ENCODE measurements around the gene DUSP8. TPM values are rescaled to one million over a fixed set of nuclear protein-coding genes. Genes with fewer than 3 reads are reported as not detected.

DUSP8 gene
- total RNA-seq, 5 donors from 2014 or later (not counting 1 experiment from before 2014, with no cell fraction given), result 5.2 to 64.3 (median 8.7) TPM

DNA sequence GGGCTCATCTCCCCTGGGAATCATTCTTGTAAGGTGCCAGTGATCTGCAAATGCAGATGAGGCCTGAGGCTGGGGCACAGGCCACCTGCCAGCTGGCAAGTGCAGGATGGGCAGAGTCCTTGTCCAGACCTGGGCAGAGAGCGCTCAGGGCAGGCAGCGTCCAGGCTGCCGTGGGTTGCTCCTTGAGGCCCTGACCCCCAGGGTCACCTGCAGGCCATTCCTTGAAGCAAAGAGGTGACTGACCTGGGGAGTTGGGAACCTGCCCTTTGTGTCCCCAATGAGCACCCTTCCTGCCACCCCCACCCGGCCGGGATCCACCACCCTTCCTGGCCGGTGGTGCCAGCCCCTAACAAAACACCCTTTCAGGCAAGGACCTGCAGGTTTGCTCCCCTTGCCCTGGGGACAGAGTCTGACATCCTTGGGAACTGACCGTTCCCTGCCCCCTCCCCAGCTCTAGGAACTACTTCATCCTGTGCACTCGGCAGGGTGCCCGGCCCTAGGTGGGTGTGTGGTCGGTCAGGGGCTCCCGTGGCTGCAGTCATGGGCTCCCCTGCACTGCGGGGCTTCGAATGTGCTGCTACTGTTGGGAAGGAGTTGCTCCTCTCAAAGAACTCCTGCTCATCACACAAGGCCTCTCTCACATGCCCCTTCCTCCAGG lies 28.3 kb downstream of the DUSP8 start:
- H3K4me1 ChIP-seq (ENCODE audit: control insufficient read depth in 1 of 2, extremely low read depth in 1 of 2, insufficient read depth in 2 of 2, low read length in 2 of 2), result peaks cover 2 to 24% of the 10 kb centered on the region in 2 experiments
- no peak overlapping the region for H3K27ac Mint-ChIP-seq
- ATAC-seq (replicated peaks in 1 of 4) (no peak), DNase-seq (no peak)
- H3K9me3 Mint-ChIP-seq, result no peaks in the 10 kb centered on the region
- WGBS (ENCODE audit: insufficient coverage), result 93% methylated on average over 6 of the region's 13 CpGs
- H3K36me3 ChIP-seq (ENCODE audit: control insufficient read depth in 2 of 2, extremely low read depth in 1 of 2, insufficient read depth in 1 of 2, low read length in 1 of 2), result no peaks in the 10 kb centered on the region
- H3K27me3 ChIP-seq (replicated peaks in 1 of 2; ENCODE audit: control insufficient read depth in 2 of 2, extremely low read depth in 1 of 2, insufficient read depth in 2 of 2, low read length in 1 of 2), result peaks cover 2 to 73% of the 10 kb centered on the region in 2 experiments
- H3K27ac ChIP-seq (ENCODE audit: low read length), result no peak overlapping the region
- H3K9me3 ChIP-seq, result no peaks in the 10 kb centered on the region
- no peak overlapping the region for H3K4me3 ChIP-seq (ENCODE audit: control insufficient read depth in 1 of 2, extremely low read depth in 1 of 2, low read length in 1 of 2)
- no peak overlapping the region for H3K4me3 Mint-ChIP-seq
- CTCF ChIA-PET, result interaction anchor here in 1 of 2 donors (1.1 kb wide), 1 partner anchor 21 kb away, joined by 3 read pairs; no protein-coding TSS in a partner anchor
- H3K4me1 Mint-ChIP-seq, result peaks cover 0 to 10% (median 4%) of the 10 kb centered on the region in 3 donors
- H3K36me3 Mint-ChIP-seq, result no peaks in the 10 kb centered on the region
- peaks cover 7 to 29% of the 10 kb centered on the region in 2 donors for H3K27me3 Mint-ChIP-seq
- POLR2A ChIA-PET, result no interaction called here

DNA sequence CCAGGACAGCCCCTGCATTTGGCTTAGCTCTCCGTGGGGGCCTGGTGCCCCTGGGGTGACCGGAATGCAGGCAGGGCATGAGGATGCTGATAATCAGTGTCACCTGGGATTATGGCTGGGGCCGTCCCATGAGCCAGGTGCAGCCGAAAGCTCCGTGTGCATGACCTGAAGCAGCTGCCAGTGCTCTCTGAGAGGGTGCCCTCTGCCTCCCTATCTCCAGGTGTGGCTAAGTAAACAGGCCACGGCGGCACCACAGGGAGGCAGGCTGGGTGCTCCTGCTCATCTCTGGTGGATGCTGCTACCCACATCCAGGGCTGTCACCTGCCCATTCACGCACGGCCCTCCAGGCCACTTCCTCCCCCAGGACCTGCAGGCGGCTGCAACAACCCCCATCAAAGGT lies 29.8 kb downstream of the DUSP8 start:
- Mint-ChIP-seq H3K4me3 (no peak overlapping the region), H3K9me3 (no peaks in the 10 kb centered on the region), H3K27ac (no peak overlapping the region), H3K27me3 (peaks cover 6 to 23% of the 10 kb centered on the region in 2 donors), H3K36me3 (no peaks in the 10 kb centered on the region), H3K4me1 (peaks cover 2 to 5% (median 3%) of the 10 kb centered on the region in 3 donors)
- ChIA-PET POLR2A (no interaction called here), CTCF (no interaction called here)
- ATAC-seq (replicated peaks in 1 of 4) (no peak), DNase-seq (no peak)
- WGBS (ENCODE audit: insufficient coverage), result 84% methylated on average over 10 of the region's 10 CpGs
- H3K4me3 ChIP-seq (ENCODE audit: control insufficient read depth in 1 of 2, extremely low read depth in 1 of 2, low read length in 1 of 2), result no peak overlapping the region
- no peak overlapping the region for H3K27ac ChIP-seq (ENCODE audit: low read length)
- H3K27me3 ChIP-seq (replicated peaks in 1 of 2; ENCODE audit: control insufficient read depth in 2 of 2, extremely low read depth in 1 of 2, insufficient read depth in 2 of 2, low read length in 1 of 2), result peaks cover 2 to 59% of the 10 kb centered on the region in 2 experiments
- no peaks in the 10 kb centered on the region for H3K9me3 ChIP-seq
- peaks cover under 1 to 15% of the 10 kb centered on the region in 2 experiments for H3K4me1 ChIP-seq (ENCODE audit: control insufficient read depth in 1 of 2, extremely low read depth in 1 of 2, insufficient read depth in 2 of 2, low read length in 2 of 2)
- H3K36me3 ChIP-seq (ENCODE audit: control insufficient read depth in 2 of 2, extremely low read depth in 1 of 2, insufficient read depth in 1 of 2, low read length in 1 of 2), result no peaks in the 10 kb centered on the region

- Histone ChIP-seq H3K4me1 (ENCODE audit: control insufficient read depth in 1 of 2, extremely low read depth in 1 of 2, insufficient read depth in 2 of 2, low read length in 2 of 2) (peaks cover 0 to 16% of the 10 kb centered on the region in 2 experiments), H3K9me3 (no peaks in the 10 kb centered on the region), H3K27me3 (replicated peaks in 1 of 2; ENCODE audit: control insufficient read depth in 2 of 2, extremely low read depth in 1 of 2, insufficient read depth in 2 of 2, low read length in 1 of 2) (peaks cover 2 to 54% of the 10 kb centered on the region in 2 experiments), H3K36me3 (ENCODE audit: control insufficient read depth in 2 of 2, extremely low read depth in 1 of 2, insufficient read depth in 1 of 2, low read length in 1 of 2) (no peaks in the 10 kb centered on the region), H3K4me3 (ENCODE audit: control insufficient read depth in 1 of 2, extremely low read depth in 1 of 2, low read length in 1 of 2) (no peak overlapping the region), H3K27ac (ENCODE audit: low read length) (no peak overlapping the region)
- DNase-seq (no peak), ATAC-seq (replicated peaks in 1 of 4) (no peak)
- Mint-ChIP-seq H3K4me1 (peaks cover 5 to 9% (median 6%) of the 10 kb centered on the region in 3 donors), H3K36me3 (no peaks in the 10 kb centered on the region), H3K27ac (no peak overlapping the region), H3K9me3 (no peaks in the 10 kb centered on the region), H3K4me3 (no peak overlapping the region), H3K27me3 (peaks cover 6 to 23% of the 10 kb centered on the region in 2 donors)
- 85% methylated on average over 18 of the region's 22 CpGs for WGBS (ENCODE audit: insufficient coverage)
- CTCF ChIA-PET, result no interaction called here
- POLR2A ChIA-PET, result no interaction called here
These were observed 30.4 kb downstream of the DUSP8 start for GRCh38 chr11:1541474-1542204.

DNA sequence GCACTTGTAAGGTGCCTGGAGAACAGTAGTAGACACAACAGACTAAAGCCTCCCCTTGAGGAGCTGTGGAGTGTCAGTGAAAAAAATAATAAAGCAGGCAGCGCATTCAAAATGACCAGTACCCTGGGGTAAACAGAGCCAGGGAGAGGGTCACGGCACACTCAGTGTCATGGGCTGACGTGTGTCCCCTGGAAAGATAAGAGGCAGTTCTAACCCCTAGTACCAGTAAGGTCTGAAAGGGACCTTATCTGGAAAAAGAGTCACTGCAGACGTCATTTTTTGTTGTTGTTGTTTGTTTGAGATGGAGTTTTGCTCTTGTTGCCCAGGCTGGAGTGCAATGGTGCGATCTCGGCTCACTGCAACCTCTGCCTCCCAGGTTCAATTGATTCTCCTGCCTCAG lies 32.0 kb downstream of the DUSP8 start:
- Histone ChIP-seq H3K4me1 (ENCODE audit: control insufficient read depth in 1 of 2, extremely low read depth in 1 of 2, insufficient read depth in 2 of 2, low read length in 2 of 2) (peaks cover 0 to 24% of the 10 kb centered on the region in 2 experiments), H3K4me3 (ENCODE audit: control insufficient read depth in 1 of 2, extremely low read depth in 1 of 2, low read length in 1 of 2) (no peak overlapping the region), H3K9me3 (no peaks in the 10 kb centered on the region), H3K36me3 (ENCODE audit: control insufficient read depth in 2 of 2, extremely low read depth in 1 of 2, insufficient read depth in 1 of 2, low read length in 1 of 2) (peaks cover 4 to 8% of the 10 kb centered on the region in 2 donors), H3K27ac (ENCODE audit: low read length) (no peak overlapping the region), H3K27me3 (replicated peaks in 1 of 2; ENCODE audit: control insufficient read depth in 2 of 2, extremely low read depth in 1 of 2, insufficient read depth in 2 of 2, low read length in 1 of 2) (peaks cover 2 to 38% of the 10 kb centered on the region in 2 experiments)
- ATAC-seq (replicated peaks in 1 of 4) (no peak), DNase-seq (no peak)
- Mint-ChIP-seq H3K27me3 (peaks cover 0 to 9% of the 10 kb centered on the region in 2 donors), H3K4me3 (no peak overlapping the region), H3K9me3 (no peaks in the 10 kb centered on the region), H3K4me1 (peaks cover 21 to 22% (median 21%) of the 10 kb centered on the region in 3 donors), H3K36me3 (peaks cover 4% of the 10 kb centered on the region), H3K27ac (no peak overlapping the region)
- ChIA-PET POLR2A (interaction anchor here in 1 of 2 donors (0.6 kb wide), 1 partner anchor 16 kb away, joined by 10 read pairs; no protein-coding TSS in a partner anchor), CTCF (no interaction called here)
- WGBS (ENCODE audit: insufficient coverage), result 100% methylated on average over 3 of the region's 6 CpGs

- ChIA-PET CTCF (no interaction called here), POLR2A (interaction anchor here in 1 of 2 donors (0.6 kb wide), 2 partner anchors 262 to 1301 kb away, joined by 3 to 4 read pairs; no protein-coding TSS in a partner anchor)
- Mint-ChIP-seq H3K4me1 (peaks cover 32 to 34% (median 34%) of the 10 kb centered on the region in 3 donors), H3K27ac (peak overlapping the region in 1 of 2 donors; percentile 23), H3K4me3 (no peak overlapping the region), H3K27me3 (peaks cover 0 to 4% of the 10 kb centered on the region in 2 donors), H3K9me3 (no peaks in the 10 kb centered on the region), H3K36me3 (peaks cover 12% of the 10 kb centered on the region)
- DNase-seq (no peak), ATAC-seq (replicated peaks in 1 of 4) (no peak)
- no CpG with 5 or more reads among the region's 5 CpGs for WGBS (ENCODE audit: insufficient coverage)
- Histone ChIP-seq H3K4me3 (ENCODE audit: control insufficient read depth in 1 of 2, extremely low read depth in 1 of 2, low read length in 1 of 2) (no peak overlapping the region), H3K4me1 (ENCODE audit: control insufficient read depth in 1 of 2, extremely low read depth in 1 of 2, insufficient read depth in 2 of 2, low read length in 2 of 2) (peaks cover 0 to 40% of the 10 kb centered on the region in 2 experiments), H3K36me3 (ENCODE audit: control insufficient read depth in 2 of 2, extremely low read depth in 1 of 2, insufficient read depth in 1 of 2, low read length in 1 of 2) (peaks cover 8 to 21% of the 10 kb centered on the region in 2 donors), H3K27me3 (replicated peaks in 1 of 2; ENCODE audit: control insufficient read depth in 2 of 2, extremely low read depth in 1 of 2, insufficient read depth in 2 of 2, low read length in 1 of 2) (peaks cover 2 to 20% of the 10 kb centered on the region in 2 experiments), H3K27ac (ENCODE audit: low read length) (no peak overlapping the region), H3K9me3 (no peaks in the 10 kb centered on the region)
These were observed 33.9 kb downstream of the DUSP8 start for GRCh38 chr11:1538153-1538552.

GRCh38 chr11:1536065-1536843 lies 35.8 kb downstream of the DUSP8 start:
- no peak for ATAC-seq (replicated peaks in 1 of 4)

More at GRCh38 chr11:1536065-1536843, 35.8 kb downstream of the DUSP8 start:
- Mint-ChIP-seq H3K9me3 (no peaks in the 10 kb centered on the region), H3K4me3 (peak overlapping the region in 1 of 3 donors; percentile 13), H3K4me1 (peaks cover 46 to 49% (median 49%) of the 10 kb centered on the region in 3 donors), H3K27me3 (peaks cover 0 to 4% of the 10 kb centered on the region in 2 donors), H3K36me3 (peaks cover 19% of the 10 kb centered on the region), H3K27ac (no peak overlapping the region)
- Histone ChIP-seq H3K27me3 (replicated peaks in 1 of 2; ENCODE audit: control insufficient read depth in 2 of 2, extremely low read depth in 1 of 2, insufficient read depth in 2 of 2, low read length in 1 of 2) (peaks cover 2 to 7% of the 10 kb centered on the region in 2 experiments), H3K4me3 (ENCODE audit: control insufficient read depth in 1 of 2, extremely low read depth in 1 of 2, low read length in 1 of 2) (no peak overlapping the region), H3K4me1 (ENCODE audit: control insufficient read depth in 1 of 2, extremely low read depth in 1 of 2, insufficient read depth in 2 of 2, low read length in 2 of 2) (peaks cover 0 to 59% of the 10 kb centered on the region in 2 experiments), H3K27ac (ENCODE audit: low read length) (no peak overlapping the region), H3K9me3 (no peaks in the 10 kb centered on the region), H3K36me3 (ENCODE audit: control insufficient read depth in 2 of 2, extremely low read depth in 1 of 2, insufficient read depth in 1 of 2, low read length in 1 of 2) (peaks cover 8 to 39% of the 10 kb centered on the region in 2 donors)
- POLR2A ChIA-PET, result no interaction called here
- CTCF ChIA-PET, result interaction anchor here in 1 of 2 donors (0.5 kb wide), 1 partner anchor 83 kb away, joined by 3 read pairs; no protein-coding TSS in a partner anchor
- WGBS (ENCODE audit: insufficient coverage), result 94% methylated on average over 12 of the region's 16 CpGs
- DNase-seq, result no peak

All from T-cell (primary cell).